SK-N-SH treated with all-trans-retinoic acid at 6 μM for 48 hours (cell line): ENCODE data around the gene OXLD1.
A peak's percentile ranks its signal among the peaks of the same experiment; 100 is the strongest.

Source experiments
- ATAC-seq: fragments of 200-7000 bp; cut with Tn5 transposase; 3 replicates; pipeline ENCODE4 v1.9.1; 2020; ENCODE audit warnings: mild to moderate bottlenecking, moderate library complexity
- ARNTL ChIP-seq: fragments of 450-650 bp; formaldehyde crosslinking; IDR thresholded peaks from 2 replicates; pipeline ENCODE4 v1.5.0; 2020; ENCODE audit warnings: low read depth, mild to moderate bottlenecking, moderate library complexity, borderline replicate concordance
- BACH2 ChIP-seq: fragments of 250-450 bp; sonication (Bioruptor Pico); IDR thresholded peaks from 2 replicates; pipeline ENCODE4 v1.9.0; 2021; ENCODE audit warnings: mild to moderate bottlenecking, borderline replicate concordance
- CREB5 ChIP-seq: fragments of 250-450 bp; sonication (Bioruptor Pico); IDR thresholded peaks from 2 replicates; pipeline ENCODE4 v1.5.1; 2020; ENCODE audit warnings: low read depth, mild to moderate bottlenecking, moderate library complexity
- CSDC2 ChIP-seq: fragments of 250-450 bp; sonication (Bioruptor Pico); IDR thresholded peaks from 2 replicates; pipeline ENCODE4 v1.5.0; 2020; ENCODE audit warnings: mild to moderate bottlenecking, moderate library complexity
- CSRNP3 ChIP-seq: fragments of 250-450 bp; sonication (Bioruptor Pico); IDR thresholded peaks from 2 replicates; pipeline ENCODE4 v1.5.1; 2021; ENCODE audit warnings: mild to moderate bottlenecking, moderate library complexity
- ESRRG ChIP-seq: fragments of 250-450 bp; sonication (Bioruptor Pico); IDR thresholded peaks from 2 replicates; pipeline ENCODE4 v1.6.1; 2021; ENCODE audit warnings: mild to moderate bottlenecking
- GLIS3 ChIP-seq: fragments of 250-450 bp; sonication (Bioruptor Pico); IDR thresholded peaks from 2 replicates; pipeline ENCODE4 v1.5.0; 2020; ENCODE audit warnings: mild to moderate bottlenecking, moderate library complexity
- ISL1 ChIP-seq: fragments of 250-450 bp; sonication (Bioruptor Pico); IDR thresholded peaks from 2 replicates; pipeline ENCODE4 v2.1.2; 2022; ENCODE audit warnings: mild to moderate bottlenecking, moderate library complexity
- OSR1 ChIP-seq: fragments of 250-450 bp; sonication (Bioruptor Pico); IDR thresholded peaks from 2 replicates; pipeline ENCODE4 v1.8.0; 2022; ENCODE audit warnings: moderate library complexity, mild to moderate bottlenecking, inconsistent platforms
- PATZ1 ChIP-seq: fragments of 250-450 bp; sonication (Bioruptor Pico); IDR thresholded peaks from 2 replicates; pipeline ENCODE4 v1.8.0; 2020; ENCODE audit warnings: mild to moderate bottlenecking, moderate library complexity, borderline replicate concordance
- PPARA ChIP-seq: fragments of 250-450 bp; sonication (Bioruptor Pico); IDR thresholded peaks from 2 replicates; pipeline ENCODE4 v1.5.0; 2020; ENCODE audit warnings: mild to moderate bottlenecking, borderline replicate concordance
- RARB ChIP-seq: fragments of 250-450 bp; sonication (Bioruptor Pico); IDR thresholded peaks from 2 replicates; pipeline ENCODE4 v1.8.0; 2021; ENCODE audit warnings: mild to moderate bottlenecking, moderate library complexity
- SNAI2 ChIP-seq: fragments of 250-450 bp; sonication (Bioruptor Pico); IDR thresholded peaks from 2 replicates; pipeline ENCODE4 v1.5.0; 2020; ENCODE audit warnings: mild to moderate bottlenecking, moderate library complexity
- TCF4 ChIP-seq: fragments of 250-450 bp; sonication (Bioruptor Pico); IDR thresholded peaks from 2 replicates; pipeline ENCODE4 v1.8.0; 2021; ENCODE audit warnings: mild to moderate bottlenecking, moderate library complexity, borderline replicate concordance
- TOX ChIP-seq: fragments of 250-450 bp; sonication (Bioruptor Pico); IDR thresholded peaks from 2 replicates; pipeline ENCODE4 v1.8.0; 2021; ENCODE audit warnings: mild to moderate bottlenecking, moderate library complexity, borderline replicate concordance
- TSHZ2 ChIP-seq: fragments of 250-450 bp; sonication (Bioruptor Pico); IDR thresholded peaks from 2 replicates; pipeline ENCODE4 v1.5.0; 2020; ENCODE audit warnings: mild to moderate bottlenecking, moderate library complexity
- ZC3H10 ChIP-seq: fragments of 250-450 bp; sonication (Bioruptor Pico); IDR thresholded peaks from 2 replicates; pipeline ENCODE4 v1.5.1; 2021; ENCODE audit warnings: mild to moderate bottlenecking, moderate library complexity
- ZFP30 ChIP-seq: fragments of 450-650 bp; formaldehyde crosslinking; IDR thresholded peaks from 2 replicates; pipeline ENCODE4 v1.5.0; 2022; ENCODE audit warnings: mild to moderate bottlenecking, moderate library complexity
- ZNF565 ChIP-seq: fragments of 450-650 bp; formaldehyde crosslinking; conservative IDR thresholded peaks from 2 replicates; pipeline ENCODE4 v1.5.0; 2020; ENCODE audit warnings: low read depth, mild to moderate bottlenecking, moderate library complexity
- ZNF70 ChIP-seq: fragments of 450-650 bp; formaldehyde crosslinking; IDR thresholded peaks from 2 replicates; pipeline ENCODE4 v1.5.0; 2020; ENCODE audit warnings: mild to moderate bottlenecking, moderate library complexity
- ZNF8 ChIP-seq: fragments of 450-650 bp; formaldehyde crosslinking; IDR thresholded peaks from 2 replicates; pipeline ENCODE4 v1.5.0; 2020; ENCODE audit warnings: mild to moderate bottlenecking, moderate library complexity

Gene OXLD1

GRCh38 chr17:81688616-81689015, 22.2 kb upstream of the OXLD1 start:
- TF ChIP-seq RARB (CRISPR knock-in tag) = no peak
- no peak for TF ChIP-seq ZFP30 (CRISPR knock-in tag)
- no peak for TF ChIP-seq ZNF8 (CRISPR knock-in tag)
- TF ChIP-seq CREB5 (CRISPR knock-in tag) = no peak
- no peak for TF ChIP-seq ZNF565 (CRISPR knock-in tag)
- no peak for TF ChIP-seq CSDC2
- no peak for TF ChIP-seq GLIS3 (CRISPR knock-in tag)
- TF ChIP-seq ZNF70 (CRISPR knock-in tag) = no peak
- no peak for TF ChIP-seq CSRNP3
- TF ChIP-seq ESRRG (CRISPR knock-in tag) = no peak
- TF ChIP-seq ZC3H10 (CRISPR knock-in tag) = no peak
- TF ChIP-seq TOX = no peak
- TF ChIP-seq, all 23 proteins: peak for 0

GRCh38 chr17:81687770-81688541, 21.6 kb upstream of the OXLD1 start:
- no peak for ATAC-seq
- TF ChIP-seq CREB5 (CRISPR knock-in tag) (no peak), CSDC2 (no peak), ZFP30 (CRISPR knock-in tag) (no peak), ZNF8 (CRISPR knock-in tag) (no peak), ISL1 (CRISPR knock-in tag) (no peak)

More at GRCh38 chr17:81688616-81689015, 22.2 kb upstream of the OXLD1 start:
- ATAC-seq = no peak

GRCh38 chr17:81686614-81687013, 20.2 kb upstream of the OXLD1 start:
- no peak for TF ChIP-seq ZNF8 (CRISPR knock-in tag)
- no peak for TF ChIP-seq ARNTL (CRISPR knock-in tag)
- TF ChIP-seq GLIS3 (CRISPR knock-in tag) = no peak
- no peak for TF ChIP-seq RARB (CRISPR knock-in tag)
- no peak for TF ChIP-seq PPARA
- no peak for TF ChIP-seq PATZ1 (CRISPR knock-in tag)
- TF ChIP-seq ESRRG (CRISPR knock-in tag) = no peak
- TF ChIP-seq ZNF70 (CRISPR knock-in tag) = no peak
- no peak for TF ChIP-seq SNAI2 (CRISPR knock-in tag)
- no peak for TF ChIP-seq ZC3H10 (CRISPR knock-in tag)
- ATAC-seq = no peak

GRCh38 chr17:81685108-81685507, 18.7 kb upstream of the OXLD1 start:
- TF ChIP-seq ISL1 (CRISPR knock-in tag) (no peak), TCF4 (CRISPR knock-in tag) (no peak), ZC3H10 (CRISPR knock-in tag) (no peak), ZNF8 (CRISPR knock-in tag) (no peak), PATZ1 (CRISPR knock-in tag) (no peak), BACH2 (no peak), TSHZ2 (no peak), CSDC2 (no peak), OSR1 (CRISPR knock-in tag) (no peak), ZNF70 (CRISPR knock-in tag) (no peak), CREB5 (CRISPR knock-in tag) (no peak)
- ATAC-seq = peak; percentile 11; the same call in 2 of the 3 replicates
